Measurements from ENCODE around the gene TTC9. TPM values are rescaled to one million over a fixed set of nuclear protein-coding genes. Genes with fewer than 3 reads are reported as not detected.
A peak's percentile ranks its signal among the peaks of the same experiment; 100 is the strongest.

TTC9 gene
- total RNA-seq, 4 donors from 2014 or later: 22.5 to 50.6 (median 32.5) TPM

DNA sequence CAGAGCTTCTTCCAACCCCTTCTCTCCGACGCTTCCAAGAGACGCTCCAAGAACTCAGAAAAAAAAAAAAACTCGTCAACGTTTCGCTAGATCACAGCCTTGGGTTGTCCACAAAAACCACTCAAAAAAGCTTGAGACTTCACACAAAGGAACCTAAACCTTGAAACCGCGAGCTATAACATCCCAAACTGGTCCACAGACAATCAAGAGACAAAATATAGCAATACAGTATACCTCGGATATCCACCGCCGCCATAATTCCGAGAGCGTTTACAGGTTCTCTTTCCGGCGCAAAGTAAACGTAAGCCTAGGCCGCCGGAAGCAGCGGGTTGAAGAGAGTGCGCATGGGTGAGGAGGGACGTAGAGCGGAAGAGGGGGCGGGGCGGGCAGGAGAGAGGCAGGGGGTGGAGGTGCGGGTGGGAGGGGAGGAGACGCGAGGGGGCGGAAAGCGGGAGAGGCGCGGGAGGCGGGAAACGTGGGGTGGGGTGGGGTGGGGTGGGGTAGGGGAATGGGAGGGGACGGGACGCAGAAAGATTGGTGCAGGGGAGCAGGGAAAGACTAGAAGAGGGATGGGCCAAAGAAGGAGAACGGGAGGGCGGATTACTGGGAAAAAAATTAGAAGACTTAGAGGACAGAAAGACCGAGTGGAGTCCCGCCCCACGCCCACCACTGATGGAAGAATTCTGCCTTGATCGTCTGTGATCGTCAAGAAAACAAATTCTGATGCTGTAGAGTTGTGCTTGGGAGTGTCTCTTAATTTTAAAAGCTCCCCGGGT is 41.1 kb upstream of the TTC9 start, which contains the start of gene MED6:
Gene MED6 (minus strand): TSS at position 274 of the 776 bp plus-strand sequence. CDS start 18 bp downstream, at position 256.
- peak within 1 kb of the TSS; percentile 62 to 94 (median 74) for H3K4me3 ChIP-seq
- 1% methylated on average over 39 to 43 of the region's 43 CpGs for WGBS, 2 donors
- H3K4me1 ChIP-seq: peaks cover 4 to 27% (median 11%) of the 10 kb centered on the region in 3 donors
- H3K9me3 ChIP-seq: no peaks in the 10 kb centered on the region
- peaks cover 0 to 4% (median 0%) of the 10 kb centered on the region in 4 donors for H3K27me3 ChIP-seq
- intact Hi-C loops (cut with DNase I): no loop called here
- H3K36me3 ChIP-seq: peaks cover 0 to 19% (median 0%) of the 10 kb centered on the region in 3 donors
- TF ChIP-seq, protein P1, sequence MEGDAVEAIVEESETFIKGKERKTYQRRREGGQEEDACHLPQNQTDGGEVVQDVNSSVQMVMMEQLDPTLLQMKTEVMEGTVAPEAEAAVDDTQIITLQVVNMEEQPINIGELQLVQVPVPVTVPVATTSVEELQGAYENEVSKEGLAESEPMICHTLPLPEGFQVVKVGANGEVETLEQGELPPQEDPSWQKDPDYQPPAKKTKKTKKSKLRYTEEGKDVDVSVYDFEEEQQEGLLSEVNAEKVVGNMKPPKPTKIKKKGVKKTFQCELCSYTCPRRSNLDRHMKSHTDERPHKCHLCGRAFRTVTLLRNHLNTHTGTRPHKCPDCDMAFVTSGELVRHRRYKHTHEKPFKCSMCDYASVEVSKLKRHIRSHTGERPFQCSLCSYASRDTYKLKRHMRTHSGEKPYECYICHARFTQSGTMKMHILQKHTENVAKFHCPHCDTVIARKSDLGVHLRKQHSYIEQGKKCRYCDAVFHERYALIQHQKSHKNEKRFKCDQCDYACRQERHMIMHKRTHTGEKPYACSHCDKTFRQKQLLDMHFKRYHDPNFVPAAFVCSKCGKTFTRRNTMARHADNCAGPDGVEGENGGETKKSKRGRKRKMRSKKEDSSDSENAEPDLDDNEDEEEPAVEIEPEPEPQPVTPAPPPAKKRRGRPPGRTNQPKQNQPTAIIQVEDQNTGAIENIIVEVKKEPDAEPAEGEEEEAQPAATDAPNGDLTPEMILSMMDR (IDR thresholded peaks at IDR 0.05): no peak
- peak in 1 of 4 donors; percentile 18 for TF ChIP-seq POLR2A (IDR thresholded peaks at IDR 0.05)
- peak within 1 kb of the TSS; percentile 69 to 88 (median 84) for H3K27ac ChIP-seq
- peak; percentile 72 for DNase-seq

DNA sequence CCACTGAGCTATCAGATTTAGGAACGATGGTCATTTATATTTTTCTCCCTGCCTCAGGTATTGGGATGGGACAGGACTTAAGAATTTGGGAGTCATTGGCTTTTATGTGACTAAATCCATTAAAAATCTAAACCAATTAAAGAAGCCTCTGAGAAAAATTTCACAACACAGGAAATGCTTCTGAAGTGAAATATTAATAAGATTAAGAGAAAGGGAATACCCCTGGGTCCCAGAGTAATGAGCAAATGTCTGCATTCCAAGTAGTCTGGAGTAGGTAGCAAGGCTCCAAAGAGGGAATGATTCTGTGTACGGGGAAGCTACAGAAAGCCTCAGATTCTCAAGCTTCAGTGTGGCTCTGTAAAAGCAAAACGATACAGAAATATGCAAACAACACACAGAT is 40.6 kb upstream of the TTC9 start:
- peaks cover 0 to 10% (median 0%) of the 10 kb centered on the region in 4 donors for H3K27me3 ChIP-seq
- peak overlapping the region; percentile 69 to 88 (median 84) for H3K27ac ChIP-seq
- WGBS, 2 donors: 32 to 34% methylated on average over 3 of the region's 3 CpGs
- intact Hi-C loops (cut with DNase I): no loop called here
- peaks cover 0 to 13% (median 0%) of the 10 kb centered on the region in 3 donors for H3K36me3 ChIP-seq
- H3K4me1 ChIP-seq: peaks cover 4 to 27% (median 11%) of the 10 kb centered on the region in 3 donors
- H3K4me3 ChIP-seq: peak overlapping the region; percentile 62 to 94 (median 74)
- TF ChIP-seq POLR2A (IDR thresholded peaks at IDR 0.05): no peak
- TF ChIP-seq, protein P1 (IDR thresholded peaks at IDR 0.05): no peak
- H3K9me3 ChIP-seq: no peaks in the 10 kb centered on the region
- DNase-seq: no peak

DNA sequence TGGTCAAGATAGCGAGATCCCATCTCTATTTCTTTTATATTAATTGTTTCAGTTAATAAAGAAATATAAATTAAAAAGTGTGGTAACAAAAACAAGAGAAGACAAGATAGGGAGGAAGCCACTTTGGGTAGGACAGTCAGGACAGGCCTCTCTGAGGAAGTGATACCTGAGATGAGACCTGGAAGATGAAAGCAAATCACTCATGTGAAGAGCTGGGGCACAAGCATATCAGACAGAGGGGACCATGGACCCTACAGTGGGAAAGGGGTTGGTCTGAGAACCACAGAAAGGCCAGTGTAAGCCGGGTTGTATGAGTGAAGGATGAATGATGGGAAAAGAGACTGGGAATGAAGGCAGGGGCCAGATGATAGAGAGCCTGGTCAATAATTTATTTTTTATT is 39.5 kb upstream of the TTC9 start:
- Histone ChIP-seq H3K27ac (no peak overlapping the region), H3K36me3 (peaks cover 0 to 9% (median 0%) of the 10 kb centered on the region in 3 donors), H3K4me1 (peaks cover 4 to 27% (median 11%) of the 10 kb centered on the region in 3 donors), H3K9me3 (no peaks in the 10 kb centered on the region), H3K27me3 (peaks cover 0 to 17% (median 0%) of the 10 kb centered on the region in 4 donors), H3K4me3 (no peak overlapping the region)
- intact Hi-C loops (cut with DNase I): no loop called here
- WGBS, 2 donors: 75 to 89% methylated on average over 2 of the region's 2 CpGs
- no peak for TF ChIP-seq POLR2A (IDR thresholded peaks at IDR 0.05)
- TF ChIP-seq, protein P1 (IDR thresholded peaks at IDR 0.05): no peak
- DNase-seq: no peak

DNA sequence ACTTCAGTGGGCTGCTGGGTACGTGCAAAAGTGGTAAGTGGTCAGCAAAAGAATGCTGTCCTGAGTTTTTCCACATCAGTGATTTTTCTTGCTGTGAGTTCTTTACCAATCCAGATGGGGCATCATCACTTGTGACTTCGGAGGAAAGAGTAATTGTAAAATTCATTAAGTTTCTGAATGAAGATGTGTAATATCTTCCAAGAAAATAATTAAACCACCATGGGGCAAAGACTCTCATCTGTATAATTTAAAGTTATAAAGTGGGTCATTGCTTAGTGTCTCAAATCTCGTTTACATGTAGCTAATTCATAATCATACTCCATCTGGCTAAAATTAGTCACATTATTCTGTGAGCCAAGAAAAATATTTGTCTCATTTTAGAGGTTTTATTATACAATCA is 30.5 kb upstream of the TTC9 start:
- H3K4me3 ChIP-seq: no peak overlapping the region
- H3K36me3 ChIP-seq: no peaks in the 10 kb centered on the region
- H3K4me1 ChIP-seq: no peaks in the 10 kb centered on the region
- WGBS, 2 donors: 43 to 60% methylated on average over 3 of the region's 3 CpGs
- intact Hi-C loops (cut with DNase I): no loop called here
- H3K27ac ChIP-seq: no peak overlapping the region
- H3K9me3 ChIP-seq: no peaks in the 10 kb centered on the region
- TF ChIP-seq, protein P1 (IDR thresholded peaks at IDR 0.05): no peak
- no peak for TF ChIP-seq POLR2A (IDR thresholded peaks at IDR 0.05)
- peaks cover 0 to 54% (median 0%) of the 10 kb centered on the region in 4 donors for H3K27me3 ChIP-seq
- DNase-seq: no peak

DNA sequence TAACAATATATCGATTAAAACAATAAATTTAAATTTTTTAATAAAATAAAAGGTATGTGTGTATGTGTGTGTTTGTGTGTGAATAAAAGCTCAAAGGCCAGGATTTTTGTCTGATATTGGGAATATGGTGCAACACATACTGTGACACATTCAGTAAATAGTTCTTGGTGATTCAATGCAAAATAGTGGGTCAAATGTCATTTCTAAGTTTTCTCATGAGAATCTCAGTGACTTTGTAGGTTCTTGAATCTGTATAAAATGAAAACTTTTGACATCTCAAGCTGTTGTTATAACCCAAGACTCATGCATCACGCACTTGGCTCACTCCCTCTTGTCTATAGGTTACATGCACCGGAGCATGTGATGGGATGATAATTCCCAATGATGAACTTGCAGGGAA is 25.1 kb upstream of the TTC9 start:
- no peaks in the 10 kb centered on the region for H3K4me1 ChIP-seq
- 92% methylated on average over 3 of the region's 3 CpGs for WGBS, 2 donors
- H3K27me3 ChIP-seq: peaks cover 0 to 14% (median 0%) of the 10 kb centered on the region in 4 donors
- H3K36me3 ChIP-seq: no peaks in the 10 kb centered on the region
- no peak overlapping the region for H3K27ac ChIP-seq
- intact Hi-C loops (cut with DNase I): no loop called here
- no peak overlapping the region for H3K4me3 ChIP-seq
- H3K9me3 ChIP-seq: no peaks in the 10 kb centered on the region
- TF ChIP-seq POLR2A (IDR thresholded peaks at IDR 0.05): no peak
- TF ChIP-seq, protein P1 (IDR thresholded peaks at IDR 0.05): no peak
- no peak for DNase-seq

All from esophagus squamous epithelium (tissue), 5 donors.